Lower lobe of right lung (tissue), 2 donors: ENCODE measurements around the gene WDR37. TPM values are rescaled to one million over a fixed set of nuclear protein-coding genes. Genes with fewer than 3 reads are reported as not detected.

ENCODE experiments used
- ATAC-seq, 2 donors: fragments of 200-7000 bp; cut with Tn5 transposase; one replicate each; pipeline ENCODE4 v1.9.1; 2020 to 2022; ENCODE audit warnings: mild to moderate bottlenecking in 2 of 2, moderate library complexity in 2 of 2
- DNase-seq: peaks from one replicate; pipeline ENCODE4 v3.0.0-alpha.2; 2020
- H3K27ac ChIP-seq: fragments of 200-600 bp; one replicate; pipeline ENCODE4 v1.8.0; 2022
- H3K27me3 ChIP-seq: fragments of 200-600 bp; one replicate; pipeline ENCODE4 v1.8.0; 2022; ENCODE audit warnings: low read depth
- H3K36me3 ChIP-seq: fragments of 200-600 bp; one replicate; pipeline ENCODE4 v1.8.0; 2022; ENCODE audit warnings: mild to moderate bottlenecking
- H3K4me1 ChIP-seq: fragments of 200-600 bp; one replicate; pipeline ENCODE4 v1.8.0; 2022
- H3K4me3 ChIP-seq: fragments of 200-600 bp; one replicate; pipeline ENCODE4 v1.8.0; 2022; ENCODE audit warnings: mild to moderate bottlenecking
- H3K9me3 ChIP-seq: fragments of 200-600 bp; one replicate; pipeline ENCODE4 v1.8.0; 2022
- intact Hi-C: fragments of 100-400 bp; cut with DNase I; formaldehyde crosslinking; loops from one replicate; pipeline ENCODE4 v1.11.0; 2022
- total RNA-seq: library from RNA; stranded (reverse); fragmentation: NEBNext Ultra II Directional; extraction: Animal tissue kit (Norgen Biotek cat#: 25700); gene quantifications from one replicate; pipeline ENCODE4 v1.2.1, GENCODE V29; 2021
- TF ChIP-seq, protein P1 (sequence below): fragments of 200-600 bp; IDR thresholded peaks from one replicate; pipeline ENCODE4 v1.8.0; 2022; ENCODE audit warnings: antibody characterized with exemption, mild to moderate bottlenecking
- donor health status: DM: no; HTN: yes; CAD: no; lungs with severe emphysema.

Gene WDR37
- total RNA-seq, 1 donor from 2014 or later = 22.0 TPM

DNA sequence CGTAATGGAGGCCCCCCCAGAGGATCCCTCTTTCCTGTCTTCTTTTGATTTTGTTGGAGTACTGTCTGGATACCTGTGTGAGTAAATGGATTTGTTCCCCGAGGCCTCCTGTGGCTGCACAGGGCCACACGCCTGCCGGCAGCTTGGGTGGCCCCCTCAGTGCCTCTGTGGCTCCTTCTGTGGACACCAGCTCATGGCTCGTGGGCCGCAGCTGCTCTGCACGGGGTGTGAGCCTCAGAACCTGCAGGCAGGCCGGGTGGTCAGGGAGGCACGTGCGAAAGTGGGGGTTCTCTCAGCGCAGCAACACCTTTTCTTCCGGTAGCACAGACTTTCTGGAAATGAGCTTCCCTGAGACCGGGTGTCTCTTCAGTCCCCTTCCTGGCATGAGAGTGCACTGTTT lies 70.3 kb downstream of the WDR37 start:
- Histone ChIP-seq H3K27me3 (no peaks in the 10 kb centered on the region), H3K27ac (no peak overlapping the region), H3K4me1 (no peaks in the 10 kb centered on the region), H3K36me3 (peaks cover 98% of the 10 kb centered on the region), H3K9me3 (no peaks in the 10 kb centered on the region), H3K4me3 (no peak overlapping the region)
- DNase-seq = no peak
- TF ChIP-seq, protein P1, sequence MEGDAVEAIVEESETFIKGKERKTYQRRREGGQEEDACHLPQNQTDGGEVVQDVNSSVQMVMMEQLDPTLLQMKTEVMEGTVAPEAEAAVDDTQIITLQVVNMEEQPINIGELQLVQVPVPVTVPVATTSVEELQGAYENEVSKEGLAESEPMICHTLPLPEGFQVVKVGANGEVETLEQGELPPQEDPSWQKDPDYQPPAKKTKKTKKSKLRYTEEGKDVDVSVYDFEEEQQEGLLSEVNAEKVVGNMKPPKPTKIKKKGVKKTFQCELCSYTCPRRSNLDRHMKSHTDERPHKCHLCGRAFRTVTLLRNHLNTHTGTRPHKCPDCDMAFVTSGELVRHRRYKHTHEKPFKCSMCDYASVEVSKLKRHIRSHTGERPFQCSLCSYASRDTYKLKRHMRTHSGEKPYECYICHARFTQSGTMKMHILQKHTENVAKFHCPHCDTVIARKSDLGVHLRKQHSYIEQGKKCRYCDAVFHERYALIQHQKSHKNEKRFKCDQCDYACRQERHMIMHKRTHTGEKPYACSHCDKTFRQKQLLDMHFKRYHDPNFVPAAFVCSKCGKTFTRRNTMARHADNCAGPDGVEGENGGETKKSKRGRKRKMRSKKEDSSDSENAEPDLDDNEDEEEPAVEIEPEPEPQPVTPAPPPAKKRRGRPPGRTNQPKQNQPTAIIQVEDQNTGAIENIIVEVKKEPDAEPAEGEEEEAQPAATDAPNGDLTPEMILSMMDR = no peak
- intact Hi-C loops = no loop called here
- no peak for ATAC-seq

GRCh38 chr10:1127629-1128028 lies 71.4 kb downstream of the WDR37 start:
- Histone ChIP-seq H3K27me3 (no peaks in the 10 kb centered on the region), H3K9me3 (no peaks in the 10 kb centered on the region), H3K4me3 (no peak overlapping the region), H3K27ac (no peak overlapping the region), H3K4me1 (no peaks in the 10 kb centered on the region), H3K36me3 (peaks cover 92% of the 10 kb centered on the region)
- intact Hi-C loops = no loop called here
- DNase-seq (no peak), ATAC-seq (no peak)
- TF ChIP-seq, protein P1 = no peak

GRCh38 chr10:1128115-1128514 lies 71.9 kb downstream of the WDR37 start:
- TF ChIP-seq, protein P1 = no peak
- ATAC-seq (no peak), DNase-seq (no peak)

GRCh38 chr10:1128649-1129048 lies 72.5 kb downstream of the WDR37 start:
- no peaks in the 10 kb centered on the region for H3K27me3 ChIP-seq
- no peak for DNase-seq
- ATAC-seq = no peak
- intact Hi-C loops = no loop called here
- no peaks in the 10 kb centered on the region for H3K9me3 ChIP-seq
- no peaks in the 10 kb centered on the region for H3K4me1 ChIP-seq
- no peak overlapping the region for H3K4me3 ChIP-seq
- TF ChIP-seq, protein P1 = no peak
- H3K36me3 ChIP-seq = peaks cover 83% of the 10 kb centered on the region
- no peak overlapping the region for H3K27ac ChIP-seq

More at GRCh38 chr10:1128115-1128514, 71.9 kb downstream of the WDR37 start:
- peaks cover 88% of the 10 kb centered on the region for H3K36me3 ChIP-seq
- no peak overlapping the region for H3K4me3 ChIP-seq
- H3K9me3 ChIP-seq = no peaks in the 10 kb centered on the region
- H3K27me3 ChIP-seq = no peaks in the 10 kb centered on the region
- intact Hi-C loops = no loop called here
- H3K27ac ChIP-seq = no peak overlapping the region
- H3K4me1 ChIP-seq = no peaks in the 10 kb centered on the region

DNA sequence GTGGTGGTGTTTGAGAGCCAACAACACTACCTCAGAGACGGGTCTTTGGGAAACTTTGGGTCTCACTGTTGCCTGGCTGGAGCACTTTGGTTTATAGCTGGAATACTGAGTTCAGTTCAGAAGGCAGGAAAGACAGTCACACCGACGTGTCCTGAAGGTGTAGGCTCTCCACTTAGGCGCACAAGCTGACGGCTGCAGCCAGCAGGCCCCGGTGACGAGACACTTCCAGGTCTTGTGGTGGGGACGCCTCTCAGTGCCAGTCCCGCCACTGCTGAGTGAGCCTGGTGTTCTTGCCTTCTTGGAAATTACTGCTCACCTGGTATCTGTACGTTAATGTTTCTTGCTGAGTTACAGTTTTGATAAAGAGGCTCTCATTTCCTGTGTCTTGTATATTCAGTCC lies 74.0 kb downstream of the WDR37 start:
- H3K4me3 ChIP-seq = no peak overlapping the region
- no peak overlapping the region for H3K27ac ChIP-seq
- no peaks in the 10 kb centered on the region for H3K4me1 ChIP-seq
- ATAC-seq = no peak
- TF ChIP-seq, protein P1 = no peak
- intact Hi-C loops = no loop called here
- H3K36me3 ChIP-seq = peaks cover 67% of the 10 kb centered on the region
- no peak for DNase-seq
- H3K27me3 ChIP-seq = no peaks in the 10 kb centered on the region
- H3K9me3 ChIP-seq = no peaks in the 10 kb centered on the region
